HG02870 (cell line): ENCODE results near the gene SELENOS.
A peak's percentile ranks its signal among the peaks of the same experiment; 100 is the strongest.

ENCODE experiments used
- ATAC-seq: cut with Tn5 transposase; IDR thresholded peaks from one replicate; pipeline ENCODE4 v1.9.1; 2021; ENCODE audit warnings: mild to moderate bottlenecking, moderate library complexity; ENCODE audit not compliant: unreplicated experiment

The SELENOS gene

GRCh38 chr15:101277943-101278564, 769 bp upstream of the SELENOS start:
- no peak for ATAC-seq

- ATAC-seq: peak; percentile 46
Observed at GRCh38 chr15:101276501-101277037, 716 bp downstream of the SELENOS start.

- ATAC-seq: no peak
Observed at GRCh38 chr15:101275018-101275417, 2.3 kb downstream of the SELENOS start.

DNA sequence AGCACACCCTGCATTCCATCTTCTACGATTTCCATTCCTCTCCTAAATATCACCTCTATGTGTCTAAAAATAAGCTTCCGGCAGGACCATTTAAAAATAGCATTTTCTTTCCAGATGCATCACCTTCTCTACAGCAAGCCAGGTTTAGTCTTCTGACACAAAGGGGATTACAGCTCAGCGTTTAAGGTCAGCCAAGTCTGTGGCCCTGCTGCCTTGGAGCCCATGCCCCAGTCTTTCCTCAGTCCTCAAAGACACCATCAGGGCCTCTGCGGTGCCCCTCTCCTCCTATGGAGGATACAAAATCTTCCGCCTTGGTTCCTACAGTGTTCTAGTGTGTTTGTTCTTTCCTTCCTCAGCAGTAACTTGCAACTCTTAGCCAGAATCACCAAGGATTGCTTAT, 3.8 kb downstream of the SELENOS start:
- no peak for ATAC-seq

GRCh38 chr15:101272584-101272983, 4.7 kb downstream of the SELENOS start:
- ATAC-seq: no peak

- no peak for ATAC-seq
Observed at GRCh38 chr15:101269479-101270223, 7.6 kb downstream of the SELENOS start.

DNA sequence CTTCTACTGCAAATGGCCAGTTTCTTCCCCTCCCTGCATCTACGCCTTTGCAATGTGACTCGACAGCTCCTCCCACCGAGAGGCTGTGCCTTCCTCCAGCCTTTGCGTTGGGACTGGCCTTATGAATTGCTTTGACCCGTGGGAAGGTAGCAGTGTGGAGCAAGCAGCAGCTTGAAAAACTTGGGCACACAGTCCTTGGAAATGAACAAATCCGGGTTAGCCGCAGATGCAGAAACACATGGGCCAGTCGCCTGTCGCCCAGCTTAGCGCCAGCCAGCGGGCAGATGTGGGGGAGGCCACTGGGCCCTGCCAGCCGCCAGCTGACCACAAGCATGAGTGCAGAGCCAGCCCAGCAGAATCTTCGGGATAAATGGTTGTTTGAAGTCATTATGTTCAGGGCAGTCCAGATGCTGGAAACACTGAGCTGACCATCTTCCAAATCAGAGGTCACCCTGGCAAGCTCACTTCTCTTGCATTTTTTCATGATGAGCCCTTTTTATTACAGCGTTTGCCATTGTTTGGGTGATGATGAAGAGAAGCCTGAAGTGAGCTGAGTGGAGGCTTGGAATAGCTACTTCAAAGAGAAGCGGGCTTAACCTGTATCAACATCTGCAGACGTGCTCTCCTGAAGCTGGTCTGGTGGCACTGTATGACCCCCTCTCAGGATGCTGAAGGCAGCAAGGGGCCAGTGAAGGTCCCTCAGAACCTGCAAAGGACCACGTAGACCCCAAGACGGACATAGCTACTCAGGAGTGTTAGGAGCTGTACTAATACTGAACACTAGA, 9.8 kb downstream of the SELENOS start:
- ATAC-seq: no peak

GRCh38 chr15:101266787-101267186, 10.5 kb downstream of the SELENOS start:
- ATAC-seq: no peak

DNA sequence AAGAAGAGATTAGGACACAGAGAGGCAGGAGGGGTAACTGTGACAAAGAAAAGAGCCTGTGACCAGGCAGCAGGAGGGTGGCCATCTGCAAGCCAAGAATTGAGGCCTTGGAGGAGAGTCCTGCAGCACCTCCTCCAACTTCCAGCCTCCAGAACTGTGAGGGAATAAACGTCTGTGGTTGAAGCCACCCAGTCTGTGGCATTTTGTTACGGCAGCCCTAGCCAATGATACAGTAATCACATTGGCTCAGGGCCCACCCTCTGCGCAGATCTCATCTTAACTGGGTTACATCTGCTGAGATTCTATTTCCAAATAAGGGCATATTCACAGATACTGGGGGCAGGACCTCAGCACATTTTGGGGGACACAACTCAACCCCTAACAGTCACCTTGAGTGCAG, 11.3 kb downstream of the SELENOS start:
- no peak for ATAC-seq

- ATAC-seq: no peak
Observed at GRCh38 chr15:101264911-101265641, 12.2 kb downstream of the SELENOS start.

DNA sequence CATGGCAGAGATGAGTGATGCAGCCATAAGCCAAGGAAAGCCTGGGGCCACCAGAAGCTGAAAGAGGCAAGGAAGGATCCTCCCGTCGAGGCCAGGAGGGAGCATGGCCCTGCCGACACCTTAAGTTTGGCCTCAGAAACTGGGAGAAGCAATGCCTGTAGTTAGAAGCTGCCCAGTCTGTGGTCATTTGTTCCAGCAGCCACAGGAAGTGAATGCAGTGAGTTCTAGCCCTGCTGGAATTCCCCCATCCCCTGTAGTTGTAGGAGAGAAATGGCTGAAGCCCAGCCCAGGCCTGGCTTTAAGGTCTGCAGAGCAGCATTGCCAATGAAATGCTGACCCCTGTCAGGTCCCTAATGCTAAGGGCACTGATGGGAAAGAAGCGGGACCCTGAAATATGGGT, 13.3 kb downstream of the SELENOS start:
- ATAC-seq: no peak

DNA sequence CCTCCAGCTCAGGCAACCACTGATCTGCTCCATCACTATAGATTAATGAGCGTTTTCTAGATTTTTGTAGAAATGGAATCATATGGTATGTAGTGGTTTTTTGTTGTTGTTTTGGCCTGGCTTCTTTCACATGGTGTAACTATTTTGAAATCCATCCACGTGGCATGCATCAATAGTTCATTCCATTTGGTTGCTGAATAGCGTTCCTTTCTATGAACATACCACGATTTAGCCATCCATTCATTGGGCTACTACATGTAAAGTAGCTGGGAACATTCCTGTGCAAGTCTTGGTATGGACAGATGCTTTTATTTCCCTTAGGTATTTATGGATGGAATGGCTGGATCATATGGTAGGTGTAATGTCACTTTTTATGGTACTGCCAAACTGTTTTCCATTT, 14.7 kb downstream of the SELENOS start:
- no peak for ATAC-seq

- ATAC-seq: peak; percentile 64
Observed at GRCh38 chr15:101258238-101259144, 18.8 kb downstream of the SELENOS start.

GRCh38 chr15:101256757-101257156, 20.5 kb downstream of the SELENOS start:
- ATAC-seq: no peak

DNA sequence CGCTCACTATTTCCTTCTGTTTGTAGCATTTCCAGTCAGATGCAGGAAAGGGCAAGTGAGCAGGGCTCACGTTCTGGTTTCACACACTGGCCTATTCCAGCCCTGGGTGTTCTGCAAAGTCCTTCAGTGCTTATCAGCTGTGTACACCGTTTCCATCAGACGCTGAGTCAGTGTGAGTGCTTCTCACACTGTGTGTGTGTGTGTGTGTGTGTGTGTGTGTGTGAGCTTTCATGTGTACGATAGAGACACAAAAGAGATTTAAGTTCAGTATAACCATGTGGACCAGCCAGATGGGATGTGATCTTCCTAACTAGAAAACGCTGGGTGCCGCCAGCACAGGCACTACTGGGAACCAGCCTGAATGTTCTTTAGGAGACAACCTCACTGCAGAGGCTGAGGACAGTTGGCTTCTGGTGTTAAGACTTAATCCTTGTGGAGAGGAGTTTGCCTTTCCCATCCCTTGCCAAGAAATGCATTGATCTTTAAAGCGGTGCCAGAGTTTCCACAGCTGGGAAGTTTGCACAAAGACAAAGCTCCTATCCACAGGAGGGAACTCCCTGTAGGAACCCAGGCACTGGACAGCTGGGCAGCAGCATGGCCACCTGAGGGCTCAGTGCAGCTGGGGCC, 21.6 kb downstream of the SELENOS start:
- ATAC-seq: no peak

DNA sequence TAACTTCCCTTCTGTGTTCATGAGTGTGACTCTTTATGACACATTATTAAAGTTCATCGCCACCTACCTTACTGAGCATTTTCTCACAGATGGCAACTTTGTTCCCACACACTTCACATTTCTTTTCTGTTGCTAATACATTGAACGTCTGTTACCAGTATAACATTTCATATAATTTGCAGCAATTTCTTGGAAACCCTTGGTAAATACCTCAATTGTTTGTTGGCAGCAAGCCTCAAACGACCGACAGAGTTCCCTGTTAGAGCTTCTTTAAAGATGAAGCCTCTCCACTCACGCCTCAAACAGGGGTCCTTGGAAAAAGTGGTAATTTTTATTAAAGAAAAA, 22.3 kb downstream of the SELENOS start:
- no peak for ATAC-seq

- ATAC-seq: no peak
Observed at GRCh38 chr15:101254157-101255050, 22.9 kb downstream of the SELENOS start.

DNA sequence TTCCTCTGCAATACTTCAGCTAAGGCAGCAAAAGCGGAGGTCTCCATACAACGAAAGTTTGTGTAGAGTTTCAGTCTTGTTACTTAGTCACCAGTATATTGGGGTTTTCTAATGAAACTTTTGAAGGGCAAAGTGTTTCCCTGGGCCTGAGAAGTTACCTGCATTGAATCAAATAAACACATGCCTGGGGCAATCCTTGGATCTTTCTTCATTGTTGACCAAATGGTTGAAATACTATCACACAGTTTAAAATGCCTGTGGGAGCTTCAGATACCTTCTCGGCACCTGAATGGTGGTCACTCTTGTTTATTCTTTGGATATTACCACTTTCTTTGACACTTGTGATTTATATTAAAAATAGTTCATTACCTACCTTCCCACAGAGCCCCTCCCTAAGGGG, 24.4 kb downstream of the SELENOS start:
- no peak for ATAC-seq
